Caki2 (cell line): ENCODE results near the gene MAPKAPK2. TPM values are rescaled to one million over a fixed set of nuclear protein-coding genes. Genes with fewer than 3 reads are reported as not detected.
"Not testable (repeated sequence)": the region's sequence is repeated elsewhere in the genome, so short reads cannot be mapped to it uniquely, and the experiment has no call there.

Experiments
- DNase-seq: peaks from one replicate; pipeline ENCODE4 v3.0.0-alpha.2; 2015; ENCODE audit warnings: low read depth
- in situ Hi-C: cut with HindIII; loops from 2 replicates; pipeline ENCODE4 v1.10.0; 2016; ENCODE audit warnings: low sequenced_read_pairs, low pct_unique_long_range_greater_than_20kb, mixed read lengths
- total RNA-seq: library from RNA; depleted of rRNA; stranded (reverse); fragments of >200 nt; shearing (Covaris generic); gene quantifications from 2 replicates; pipeline ENCODE4 v1.2.3, GENCODE V29; 2014; ENCODE audit warnings: low replicate concordance

Gene MAPKAPK2
- total RNA-seq, 1 experiment from 2014 or later: 30.9 TPM

- no peak for DNase-seq
- in situ Hi-C loops: no loop called here
These were observed 60.6 kb downstream of the MAPKAPK2 start for GRCh38 chr1:206745301-206745700.

- no peak for DNase-seq
- in situ Hi-C loops: no loop called here
These were observed 63.8 kb downstream of the MAPKAPK2 start for GRCh38 chr1:206748348-206749030.

- no peak for DNase-seq
- in situ Hi-C loops: no loop called here
These were observed 67.2 kb downstream of the MAPKAPK2 start for GRCh38 chr1:206751891-206752290.

- DNase-seq: no peak
- in situ Hi-C loops: no loop called here
These were observed 67.8 kb downstream of the MAPKAPK2 start for GRCh38 chr1:206752481-206752880.

- in situ Hi-C loops: no loop called here
- DNase-seq: no peak
These were observed 68.4 kb downstream of the MAPKAPK2 start for GRCh38 chr1:206753141-206753540.

- in situ Hi-C loops: no loop called here
- DNase-seq: no peak
These were observed 69.3 kb downstream of the MAPKAPK2 start for GRCh38 chr1:206754011-206754410.

GRCh38 chr1:206757524-206758266 is 73.0 kb downstream of the MAPKAPK2 start:
- DNase-seq: no peak
- in situ Hi-C loops: no loop called here

- DNase-seq: no peak
- in situ Hi-C loops: no loop called here
These were observed 75.9 kb downstream of the MAPKAPK2 start for GRCh38 chr1:206760590-206760989.

- in situ Hi-C loops: no loop called here
- no peak for DNase-seq
These were observed 76.6 kb downstream of the MAPKAPK2 start for GRCh38 chr1:206761159-206761768.

- DNase-seq, in situ Hi-C loops: not testable (repeated sequence)
These were observed 78.1 kb downstream of the MAPKAPK2 start for GRCh38 chr1:206762741-206763364.

- DNase-seq, in situ Hi-C loops: not testable (repeated sequence)
These were observed 81.1 kb downstream of the MAPKAPK2 start for GRCh38 chr1:206765771-206766170.

GRCh38 chr1:206766251-206766856 is 81.6 kb downstream of the MAPKAPK2 start:
- DNase-seq: no peak
- in situ Hi-C loops: no loop called here

- in situ Hi-C loops: no loop called here
- no peak for DNase-seq
These were observed 84.0 kb downstream of the MAPKAPK2 start for GRCh38 chr1:206768472-206769303.

- DNase-seq: no peak
- in situ Hi-C loops: no loop called here
These were observed 84.6 kb downstream of the MAPKAPK2 start for GRCh38 chr1:206769304-206769731.

GRCh38 chr1:206770531-206771337 is 86.0 kb downstream of the MAPKAPK2 start, which contains the start of gene IL19:
Gene IL19 (plus strand): TSS chr1:206770773. CDS start chr1:206836663, 65,890 bp downstream.
- no peak for DNase-seq
- in situ Hi-C loops: no loop called here

GRCh38 chr1:206771338-206771692 is 86.6 kb downstream of the MAPKAPK2 start:
- in situ Hi-C loops: no loop called here
- no peak for DNase-seq
